ENCODE measurements around the gene RCBTB2.

Gene RCBTB2

GRCh38 chr13:48501705-48502104 is 31.2 kb downstream of the RCBTB2 start:
- Histone ChIP-seq H3K9ac (ENCODE audit: low read depth, low read length) (no peak overlapping the region), H3K4me3 (ENCODE audit: low read depth, low read length) (no peak overlapping the region), H3K36me3 (ENCODE audit: control insufficient read depth, insufficient read depth, low read length) (peaks cover 4% of the 10 kb centered on the region), H3K4me1 (ENCODE audit: control insufficient read depth, insufficient read depth, low read length) (no peaks in the 10 kb centered on the region), H3K9me3 (ENCODE audit: control insufficient read depth, insufficient read depth, low read length) (no peaks in the 10 kb centered on the region), H3K27me3 (ENCODE audit: control insufficient read depth, insufficient read depth, low read length) (no peaks in the 10 kb centered on the region)

GRCh38 chr13:48500652-48501197 is 32.2 kb downstream of the RCBTB2 start:
- Histone ChIP-seq H3K27me3 (ENCODE audit: control insufficient read depth, insufficient read depth, low read length) (no peaks in the 10 kb centered on the region), H3K9me3 (ENCODE audit: control insufficient read depth, insufficient read depth, low read length) (no peaks in the 10 kb centered on the region), H3K4me3 (ENCODE audit: low read depth, low read length) (no peak overlapping the region), H3K4me1 (ENCODE audit: control insufficient read depth, insufficient read depth, low read length) (peaks cover 2% of the 10 kb centered on the region), H3K9ac (ENCODE audit: low read depth, low read length) (no peak overlapping the region), H3K36me3 (ENCODE audit: control insufficient read depth, insufficient read depth, low read length) (no peaks in the 10 kb centered on the region)

- no peaks in the 10 kb centered on the region for H3K9me3 ChIP-seq (ENCODE audit: control insufficient read depth, insufficient read depth, low read length)
- no peak overlapping the region for H3K9ac ChIP-seq (ENCODE audit: low read depth, low read length)
- H3K36me3 ChIP-seq (ENCODE audit: control insufficient read depth, insufficient read depth, low read length) = no peaks in the 10 kb centered on the region
- H3K4me3 ChIP-seq (ENCODE audit: low read depth, low read length) = no peak overlapping the region
- no peaks in the 10 kb centered on the region for H3K27me3 ChIP-seq (ENCODE audit: control insufficient read depth, insufficient read depth, low read length)
- peaks cover 2% of the 10 kb centered on the region for H3K4me1 ChIP-seq (ENCODE audit: control insufficient read depth, insufficient read depth, low read length)
Measured at GRCh38 chr13:48497669-48498068, 35.2 kb downstream of the RCBTB2 start.

GRCh38 chr13:48496271-48497161 is 36.4 kb downstream of the RCBTB2 start:
- Histone ChIP-seq H3K9me3 (ENCODE audit: control insufficient read depth, insufficient read depth, low read length) (no peaks in the 10 kb centered on the region), H3K9ac (ENCODE audit: low read depth, low read length) (no peak overlapping the region), H3K4me3 (ENCODE audit: low read depth, low read length) (no peak overlapping the region), H3K4me1 (ENCODE audit: control insufficient read depth, insufficient read depth, low read length) (peaks cover 2% of the 10 kb centered on the region), H3K27me3 (ENCODE audit: control insufficient read depth, insufficient read depth, low read length) (no peaks in the 10 kb centered on the region), H3K36me3 (ENCODE audit: control insufficient read depth, insufficient read depth, low read length) (no peaks in the 10 kb centered on the region)

- Histone ChIP-seq H3K9ac (ENCODE audit: low read depth, low read length) (no peak overlapping the region), H3K9me3 (ENCODE audit: control insufficient read depth, insufficient read depth, low read length) (no peaks in the 10 kb centered on the region), H3K4me1 (ENCODE audit: control insufficient read depth, insufficient read depth, low read length) (peaks cover 2% of the 10 kb centered on the region), H3K4me3 (ENCODE audit: low read depth, low read length) (no peak overlapping the region), H3K27me3 (ENCODE audit: control insufficient read depth, insufficient read depth, low read length) (no peaks in the 10 kb centered on the region), H3K36me3 (ENCODE audit: control insufficient read depth, insufficient read depth, low read length) (no peaks in the 10 kb centered on the region)
Measured at GRCh38 chr13:48494874-48495273, 38.0 kb downstream of the RCBTB2 start.

- Histone ChIP-seq H3K4me1 (ENCODE audit: control insufficient read depth, insufficient read depth, low read length) (peaks cover 2% of the 10 kb centered on the region), H3K36me3 (ENCODE audit: control insufficient read depth, insufficient read depth, low read length) (no peaks in the 10 kb centered on the region), H3K9ac (ENCODE audit: low read depth, low read length) (no peak overlapping the region), H3K27me3 (ENCODE audit: control insufficient read depth, insufficient read depth, low read length) (no peaks in the 10 kb centered on the region), H3K9me3 (ENCODE audit: control insufficient read depth, insufficient read depth, low read length) (no peaks in the 10 kb centered on the region), H3K4me3 (ENCODE audit: low read depth, low read length) (no peak overlapping the region)
Measured at GRCh38 chr13:48493851-48494250, 39.0 kb downstream of the RCBTB2 start.

- Histone ChIP-seq H3K9ac (ENCODE audit: low read depth, low read length) (no peak overlapping the region), H3K36me3 (ENCODE audit: control insufficient read depth, insufficient read depth, low read length) (no peaks in the 10 kb centered on the region), H3K4me1 (ENCODE audit: control insufficient read depth, insufficient read depth, low read length) (peaks cover 2% of the 10 kb centered on the region), H3K27me3 (ENCODE audit: control insufficient read depth, insufficient read depth, low read length) (no peaks in the 10 kb centered on the region), H3K4me3 (ENCODE audit: low read depth, low read length) (no peak overlapping the region), H3K9me3 (ENCODE audit: control insufficient read depth, insufficient read depth, low read length) (no peaks in the 10 kb centered on the region)
Measured at GRCh38 chr13:48493066-48493765, 39.7 kb downstream of the RCBTB2 start.

- no peak overlapping the region for H3K9ac ChIP-seq (ENCODE audit: low read depth, low read length)
- H3K27me3 ChIP-seq (ENCODE audit: control insufficient read depth, insufficient read depth, low read length) = no peaks in the 10 kb centered on the region
- no peaks in the 10 kb centered on the region for H3K9me3 ChIP-seq (ENCODE audit: control insufficient read depth, insufficient read depth, low read length)
- H3K4me1 ChIP-seq (ENCODE audit: control insufficient read depth, insufficient read depth, low read length) = peaks cover 2% of the 10 kb centered on the region
- H3K4me3 ChIP-seq (ENCODE audit: low read depth, low read length) = no peak overlapping the region
- H3K36me3 ChIP-seq (ENCODE audit: control insufficient read depth, insufficient read depth, low read length) = no peaks in the 10 kb centered on the region
Measured at GRCh38 chr13:48492470-48493065, 40.3 kb downstream of the RCBTB2 start.

- Histone ChIP-seq H3K27me3 (ENCODE audit: control insufficient read depth, insufficient read depth, low read length) (no peaks in the 10 kb centered on the region), H3K4me3 (ENCODE audit: low read depth, low read length) (no peak overlapping the region), H3K4me1 (ENCODE audit: control insufficient read depth, insufficient read depth, low read length) (peaks cover 2% of the 10 kb centered on the region), H3K9ac (ENCODE audit: low read depth, low read length) (no peak overlapping the region), H3K36me3 (ENCODE audit: control insufficient read depth, insufficient read depth, low read length) (no peaks in the 10 kb centered on the region), H3K9me3 (ENCODE audit: control insufficient read depth, insufficient read depth, low read length) (no peaks in the 10 kb centered on the region)
Measured at GRCh38 chr13:48492096-48492440, 40.8 kb downstream of the RCBTB2 start.

- no peaks in the 10 kb centered on the region for H3K27me3 ChIP-seq (ENCODE audit: control insufficient read depth, insufficient read depth, low read length)
- no peak overlapping the region for H3K4me3 ChIP-seq (ENCODE audit: low read depth, low read length)
- no peaks in the 10 kb centered on the region for H3K9me3 ChIP-seq (ENCODE audit: control insufficient read depth, insufficient read depth, low read length)
- H3K9ac ChIP-seq (ENCODE audit: low read depth, low read length) = no peak overlapping the region
- no peaks in the 10 kb centered on the region for H3K36me3 ChIP-seq (ENCODE audit: control insufficient read depth, insufficient read depth, low read length)
- peaks cover 2% of the 10 kb centered on the region for H3K4me1 ChIP-seq (ENCODE audit: control insufficient read depth, insufficient read depth, low read length)
Measured at GRCh38 chr13:48491423-48492095, 41.3 kb downstream of the RCBTB2 start.

GRCh38 chr13:48490241-48490640 is 42.6 kb downstream of the RCBTB2 start:
- Histone ChIP-seq H3K27me3 (ENCODE audit: control insufficient read depth, insufficient read depth, low read length) (no peaks in the 10 kb centered on the region), H3K9me3 (ENCODE audit: control insufficient read depth, insufficient read depth, low read length) (no peaks in the 10 kb centered on the region), H3K4me3 (ENCODE audit: low read depth, low read length) (no peak overlapping the region), H3K4me1 (ENCODE audit: control insufficient read depth, insufficient read depth, low read length) (no peaks in the 10 kb centered on the region), H3K36me3 (ENCODE audit: control insufficient read depth, insufficient read depth, low read length) (no peaks in the 10 kb centered on the region), H3K9ac (ENCODE audit: low read depth, low read length) (no peak overlapping the region)
